H9 (cell line): ENCODE measurements around the gene MINAR1. TPM values are rescaled to one million over a fixed set of nuclear protein-coding genes. Genes with fewer than 3 reads are reported as not detected.

Experiments used
- DNase-seq: peaks from one replicate; pipeline ENCODE4 v3.0.0-alpha.2; 2017
- H2AFZ ChIP-seq: one replicate; pipeline ENCODE4 v1.6.1; 2013; ENCODE audit warnings: mild to moderate bottlenecking, low read length, control low read depth, moderate library complexity
- H2AK5ac ChIP-seq: 2 replicates; pipeline ENCODE4 v1.6.1; 2013; ENCODE audit warnings: low read length, control low read depth, mixed read lengths; ENCODE audit not compliant: insufficient read length
- H2BK120ac ChIP-seq: one replicate; pipeline ENCODE4 v1.6.1; 2013; ENCODE audit warnings: low read depth, mild to moderate bottlenecking, low read length, control low read depth, inconsistent platforms; ENCODE audit not compliant: poor library complexity, severe bottlenecking
- H2BK12ac ChIP-seq: 2 replicates; pipeline ENCODE4 v1.6.1; 2013; ENCODE audit warnings: low read length, control low read depth, mixed read lengths, low read depth; ENCODE audit not compliant: insufficient read length
- H2BK15ac ChIP-seq: 2 replicates; pipeline ENCODE4 v1.6.1; 2013; ENCODE audit warnings: low read depth, low read length, control low read depth
- H2BK20ac ChIP-seq: one replicate; pipeline ENCODE4 v1.6.1; 2013; ENCODE audit warnings: low read depth, mild to moderate bottlenecking, low read length, control low read depth, inconsistent platforms; ENCODE audit not compliant: poor library complexity, severe bottlenecking
- H2BK5ac ChIP-seq: 2 replicates; pipeline ENCODE4 v1.6.1; 2013; ENCODE audit warnings: low read length, control low read depth, mixed read lengths; ENCODE audit not compliant: insufficient read length
- H3K14ac ChIP-seq: 2 replicates; pipeline ENCODE4 v1.6.1; 2013; ENCODE audit warnings: low read length, control low read depth; ENCODE audit not compliant: insufficient read depth
- H3K18ac ChIP-seq: 2 replicates; pipeline ENCODE4 v1.6.1; 2013; ENCODE audit warnings: low read depth, mild to moderate bottlenecking, mixed read lengths, low read length, control low read depth; ENCODE audit not compliant: insufficient read length
- H3K23ac ChIP-seq: 2 replicates; pipeline ENCODE4 v1.6.1; 2013; ENCODE audit warnings: low read length, control low read depth, mixed read lengths, low read depth; ENCODE audit not compliant: insufficient read length
- H3K23me2 ChIP-seq: 2 replicates; pipeline ENCODE4 v1.6.1; 2013; ENCODE audit warnings: low read depth, mild to moderate bottlenecking, mixed read lengths, low read length, control low read depth; ENCODE audit not compliant: insufficient read length, poor library complexity, severe bottlenecking
- H3K27ac ChIP-seq: 2 replicates; pipeline ENCODE4 v1.5.1; 2013; ENCODE audit warnings: low read length, control low read depth, mixed read lengths, low read depth; ENCODE audit not compliant: insufficient read length
- H3K27me3 ChIP-seq: 2 replicates; pipeline ENCODE4 v1.6.1; 2013; ENCODE audit warnings: low read length, control low read depth, inconsistent platforms; ENCODE audit not compliant: insufficient read depth
- H3K4ac ChIP-seq: 2 replicates; pipeline ENCODE4 v1.6.1; 2013; ENCODE audit warnings: low read depth, mild to moderate bottlenecking, control low read depth, inconsistent platforms, low read length, moderate library complexity
- H3K4me1 ChIP-seq: 2 replicates; pipeline ENCODE4 v1.6.1; 2013; ENCODE audit warnings: low read length, control low read depth, inconsistent platforms; ENCODE audit not compliant: insufficient read depth
- H3K4me2 ChIP-seq: 2 replicates; pipeline ENCODE4 v1.6.1; 2013; ENCODE audit warnings: low read length, control low read depth, mixed read lengths; ENCODE audit not compliant: insufficient read length, insufficient read depth
- H3K56ac ChIP-seq: 2 replicates; pipeline ENCODE4 v1.6.1; 2013; ENCODE audit warnings: low read depth, mild to moderate bottlenecking, mixed read lengths, low read length, control low read depth; ENCODE audit not compliant: insufficient read length
- H3K79me1 ChIP-seq: 2 replicates; pipeline ENCODE4 v1.6.1; 2013; ENCODE audit warnings: low read depth, mild to moderate bottlenecking, moderate library complexity, low read length, control low read depth, inconsistent platforms; ENCODE audit not compliant: insufficient read depth, poor library complexity, severe bottlenecking
- H3K79me2 ChIP-seq: 2 replicates; pipeline ENCODE4 v1.6.1; 2013; ENCODE audit warnings: low read length, control low read depth, inconsistent platforms; ENCODE audit not compliant: insufficient read depth
- H3K9ac ChIP-seq: 2 replicates; pipeline ENCODE4 v1.6.1; 2013; ENCODE audit warnings: low read length, control low read depth, mixed read lengths; ENCODE audit not compliant: insufficient read length; ENCODE audit errors: extremely low read depth
- H3K9me3 ChIP-seq: one replicate; pipeline ENCODE4 v1.6.1; 2013; ENCODE audit warnings: low read depth, low read length, inconsistent platforms; ENCODE audit not compliant: control insufficient read depth
- H3T11ph ChIP-seq: one replicate; pipeline ENCODE4 v1.6.1; 2013; ENCODE audit warnings: mild to moderate bottlenecking, low read length, control low read depth, inconsistent platforms
- H4K20me1 ChIP-seq: one replicate; pipeline ENCODE4 v1.6.1; 2013; ENCODE audit not compliant: control insufficient read depth, insufficient read length, insufficient read depth
- H4K5ac ChIP-seq: 2 replicates; pipeline ENCODE4 v1.6.1; 2013; ENCODE audit warnings: low read depth, mild to moderate bottlenecking, mixed read lengths, low read length, control low read depth; ENCODE audit not compliant: insufficient read length
- H4K8ac ChIP-seq: replicated peaks from 2 replicates; pipeline ENCODE4 v1.6.1; 2013; ENCODE audit warnings: low read length, control low read depth, mixed read lengths, low read depth; ENCODE audit not compliant: insufficient read length
- H4K91ac ChIP-seq: 2 replicates; pipeline ENCODE4 v1.6.1; 2013; ENCODE audit warnings: low read depth, mild to moderate bottlenecking, moderate library complexity, mixed read lengths, low read length, control low read depth; ENCODE audit not compliant: insufficient read length
- H3K27ac Mint-ChIP-seq, 3 experiments: 2 replicates in 2 of 3; 3 replicates in 1 of 3; pipeline ENCODE4 v1.8.0; 2020 to 2021; ENCODE audit warnings: mixed read lengths in 3 of 3, mild to moderate bottlenecking in 1 of 3, moderate library complexity in 1 of 3
- H3K27me3 Mint-ChIP-seq: 2 replicates; pipeline ENCODE4 v1.8.0; 2021; ENCODE audit warnings: low read depth, mild to moderate bottlenecking, moderate library complexity, mixed read lengths
- H3K36me3 Mint-ChIP-seq, 3 experiments: 2 replicates in 2 of 3; 3 replicates in 1 of 3; pipeline ENCODE4 v1.8.0; 2020 to 2021; ENCODE audit warnings: low read depth in 3 of 3, mixed read lengths in 3 of 3; ENCODE audit not compliant: insufficient read depth in 1 of 3
- H3K4me1 Mint-ChIP-seq, 2 experiments: 2 replicates each; pipeline ENCODE4 v1.8.0; 2020; ENCODE audit warnings: mixed read lengths in 2 of 2
- H3K4me3 Mint-ChIP-seq, 2 experiments: 2 replicates in 1 of 2; 3 replicates in 1 of 2; pipeline ENCODE4 v1.8.0; 2020 to 2021; ENCODE audit warnings: mild to moderate bottlenecking in 2 of 2, mixed read lengths in 2 of 2, moderate library complexity in 1 of 2
- H3K9me3 Mint-ChIP-seq, 2 experiments: 2 replicates in 1 of 2; 3 replicates in 1 of 2; pipeline ENCODE4 v1.8.0; 2020; ENCODE audit warnings: mild to moderate bottlenecking in 2 of 2, mixed read lengths in 2 of 2, moderate library complexity in 1 of 2
- WGBS: extraction: QIAGEN DNeasy Blood & Tissue Kit; methylation state at CpG from one replicate; pipeline ENCODE4 v1.1.7; 2013; ENCODE audit warnings: missing lambda C conversion rate, low lambda C conversion rate, mixed read lengths; ENCODE audit not compliant: insufficient read length; ENCODE audit errors: extremely low coverage; 5-methylcytosine and 5-hydroxymethylcytosine counted together
- total RNA-seq: library from RNA; stranded (reverse); gene quantifications from 2 replicates; pipeline ENCODE4 v1.2.1, GENCODE V29; 2021
- TF ChIP-seq, protein P1 (sequence below): fragments of 200-600 bp; sonication (generic); conservative IDR thresholded peaks from 3 replicates; pipeline ENCODE4 v1.8.0; 2021; ENCODE audit warnings: antibody characterized with exemption, mild to moderate bottlenecking

Gene MINAR1
- total RNA-seq, 1 experiment from 2014 or later, result 0.74 TPM

DNA sequence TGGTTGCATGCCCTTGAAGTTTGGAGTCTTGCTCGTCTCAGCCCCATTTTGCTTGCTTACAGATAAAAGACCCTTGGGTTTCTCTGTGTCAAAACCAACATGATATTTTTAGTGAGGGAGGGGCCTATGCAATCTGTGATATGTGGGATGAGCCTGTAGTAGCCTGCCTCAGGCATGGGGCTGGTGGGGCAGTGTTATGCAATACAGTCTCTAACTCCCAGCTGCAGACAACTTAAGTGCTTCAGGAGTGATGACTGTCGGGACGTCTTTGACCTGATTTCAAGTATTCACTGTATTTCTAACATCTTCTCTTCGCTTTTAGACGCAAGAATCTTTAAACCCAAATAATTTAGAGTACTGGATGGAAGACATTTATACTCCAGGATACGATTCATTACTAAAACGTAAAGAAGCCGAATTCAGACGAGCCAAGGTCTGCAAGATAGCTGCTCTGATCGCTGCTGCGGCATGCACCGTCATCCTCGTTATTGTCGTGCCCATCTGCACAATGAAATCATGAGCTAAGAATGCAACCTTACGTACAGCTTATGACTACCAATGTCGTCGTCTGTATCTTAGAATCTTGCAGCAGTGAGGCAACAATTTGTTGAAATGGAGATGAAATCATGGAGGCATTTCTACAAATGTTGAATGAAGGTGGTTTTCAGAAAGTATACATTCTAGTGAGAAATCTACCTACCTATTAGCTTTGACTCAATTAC is 35.9 kb downstream of the MINAR1 start:
- DNase-seq, result no peak
- Histone ChIP-seq H3K23me2 (no peaks in the 10 kb centered on the region), H2AFZ (no peak overlapping the region), H2BK120ac (no peak overlapping the region), H3K9ac (no peak overlapping the region), H3K4ac (no peak overlapping the region), H3T11ph (no peak overlapping the region), H3K23ac (no peak overlapping the region), H3K27ac (no peak overlapping the region), H3K79me1 (no peaks in the 10 kb centered on the region), H2BK15ac (no peak overlapping the region), H3K9me3 (no peaks in the 10 kb centered on the region), H3K27me3 (no peaks in the 10 kb centered on the region), H2BK5ac (no peak overlapping the region), H3K4me2 (no peak overlapping the region), H3K18ac (no peak overlapping the region), H4K91ac (no peak overlapping the region), H3K4me1 (no peaks in the 10 kb centered on the region), H4K8ac (no peak overlapping the region), H4K5ac (no peak overlapping the region), H2BK20ac (no peak overlapping the region), H4K20me1 (no peaks in the 10 kb centered on the region), H2AK5ac (no peak overlapping the region), H3K14ac (no peak overlapping the region), H3K79me2 (no peaks in the 10 kb centered on the region), H3K56ac (no peak overlapping the region), H2BK12ac (no peak overlapping the region)
- TF ChIP-seq, protein P1, sequence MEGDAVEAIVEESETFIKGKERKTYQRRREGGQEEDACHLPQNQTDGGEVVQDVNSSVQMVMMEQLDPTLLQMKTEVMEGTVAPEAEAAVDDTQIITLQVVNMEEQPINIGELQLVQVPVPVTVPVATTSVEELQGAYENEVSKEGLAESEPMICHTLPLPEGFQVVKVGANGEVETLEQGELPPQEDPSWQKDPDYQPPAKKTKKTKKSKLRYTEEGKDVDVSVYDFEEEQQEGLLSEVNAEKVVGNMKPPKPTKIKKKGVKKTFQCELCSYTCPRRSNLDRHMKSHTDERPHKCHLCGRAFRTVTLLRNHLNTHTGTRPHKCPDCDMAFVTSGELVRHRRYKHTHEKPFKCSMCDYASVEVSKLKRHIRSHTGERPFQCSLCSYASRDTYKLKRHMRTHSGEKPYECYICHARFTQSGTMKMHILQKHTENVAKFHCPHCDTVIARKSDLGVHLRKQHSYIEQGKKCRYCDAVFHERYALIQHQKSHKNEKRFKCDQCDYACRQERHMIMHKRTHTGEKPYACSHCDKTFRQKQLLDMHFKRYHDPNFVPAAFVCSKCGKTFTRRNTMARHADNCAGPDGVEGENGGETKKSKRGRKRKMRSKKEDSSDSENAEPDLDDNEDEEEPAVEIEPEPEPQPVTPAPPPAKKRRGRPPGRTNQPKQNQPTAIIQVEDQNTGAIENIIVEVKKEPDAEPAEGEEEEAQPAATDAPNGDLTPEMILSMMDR, result no peak
- H3K4me1 Mint-ChIP-seq, result no peaks in the 10 kb centered on the region
- no peaks in the 10 kb centered on the region for H3K36me3 Mint-ChIP-seq
- H3K9me3 Mint-ChIP-seq, result no peaks in the 10 kb centered on the region
- no peaks in the 10 kb centered on the region for H3K27me3 Mint-ChIP-seq
- WGBS, result no CpG with 5 or more reads among the region's 17 CpGs
- no peak overlapping the region for H3K4me3 Mint-ChIP-seq
- no peak overlapping the region for H3K27ac Mint-ChIP-seq
